ENCODE results near the gene NXN. TPM values are rescaled to one million over a fixed set of nuclear protein-coding genes. Genes with fewer than 3 reads are reported as not detected.

The NXN gene
- total RNA-seq, 4 donors from 2014 or later = 6.6 to 28.4 (median 14.7) TPM

GRCh38 chr17:962166-962565 lies 17.4 kb downstream of the NXN start:
- Histone ChIP-seq H3K36me3 (no peaks in the 10 kb centered on the region), H3K27ac (no peak overlapping the region), H3K4me3 (no peak overlapping the region), H3K9me3 (no peaks in the 10 kb centered on the region), H3K27me3 (no peaks in the 10 kb centered on the region), H3K4me1 (no peaks in the 10 kb centered on the region)
- no peak for TF ChIP-seq EP300 (IDR thresholded peaks at IDR 0.05)
- TF ChIP-seq CTCF (IDR thresholded peaks at IDR 0.05) = no peak
- no peak for TF ChIP-seq POLR2A (IDR thresholded peaks at IDR 0.05)
- 89 to 90% methylated on average over 8 of the region's 8 CpGs for WGBS, 2 donors
- DNase-seq (ENCODE audit: low spot score in 2 of 2) = no peak

- no peak overlapping the region for H3K4me3 ChIP-seq
- H3K27ac ChIP-seq = no peak overlapping the region
- 90 to 92% methylated on average over 27 to 31 of the region's 31 CpGs for WGBS, 2 donors
- no peaks in the 10 kb centered on the region for H3K27me3 ChIP-seq
- TF ChIP-seq EP300 (IDR thresholded peaks at IDR 0.05) (no peak), POLR2A (IDR thresholded peaks at IDR 0.05) (no peak), CTCF (IDR thresholded peaks at IDR 0.05) (no peak)
- H3K4me1 ChIP-seq = peaks cover 0 to 6% (median 0%) of the 10 kb centered on the region in 4 donors
- H3K9me3 ChIP-seq = no peaks in the 10 kb centered on the region
- no peaks in the 10 kb centered on the region for H3K36me3 ChIP-seq
- DNase-seq (ENCODE audit: low spot score in 2 of 2) = no peak
Observed at GRCh38 chr17:958712-959451, 20.7 kb downstream of the NXN start.

GRCh38 chr17:957856-958421 lies 21.6 kb downstream of the NXN start:
- WGBS, 2 donors = 75 to 76% methylated on average over 20 of the region's 20 CpGs
- Histone ChIP-seq H3K4me1 (peaks cover 0 to 6% (median 0%) of the 10 kb centered on the region in 4 donors), H3K27ac (no peak overlapping the region)

GRCh38 chr17:956905-957304 lies 22.7 kb downstream of the NXN start:
- Histone ChIP-seq H3K4me1 (peaks cover 0 to 7% (median under 1%) of the 10 kb centered on the region in 4 donors), H3K27me3 (peaks cover 0 to 1% of the 10 kb centered on the region in 2 donors), H3K9me3 (no peaks in the 10 kb centered on the region), H3K27ac (no peak overlapping the region), H3K36me3 (no peaks in the 10 kb centered on the region), H3K4me3 (no peak overlapping the region)
- no peak for TF ChIP-seq EP300 (IDR thresholded peaks at IDR 0.05)
- TF ChIP-seq POLR2A (IDR thresholded peaks at IDR 0.05) = no peak
- no peak for TF ChIP-seq CTCF (IDR thresholded peaks at IDR 0.05)
- DNase-seq (ENCODE audit: low spot score in 2 of 2) = no peak
- 72 to 78% methylated on average over 8 of the region's 8 CpGs for WGBS, 2 donors

More at GRCh38 chr17:957856-958421, 21.6 kb downstream of the NXN start:
- H3K4me3 ChIP-seq = no peak overlapping the region
- H3K9me3 ChIP-seq = no peaks in the 10 kb centered on the region
- TF ChIP-seq EP300 (IDR thresholded peaks at IDR 0.05) (no peak), CTCF (IDR thresholded peaks at IDR 0.05) (no peak), POLR2A (IDR thresholded peaks at IDR 0.05) (no peak)
- no peaks in the 10 kb centered on the region for H3K27me3 ChIP-seq
- no peaks in the 10 kb centered on the region for H3K36me3 ChIP-seq
- DNase-seq (ENCODE audit: low spot score in 2 of 2) = no peak

All from tibial nerve (tissue), 4 donors.